Adrenal gland (tissue), 12 donors: ENCODE results near the gene ENOX1. TPM values are rescaled to one million over a fixed set of nuclear protein-coding genes. Genes with fewer than 3 reads are reported as not detected.

ENCODE experiments used
- DNase-seq, 7 donors: peaks; one replicate each; pipeline ENCODE4 v3.0.0-alpha.2; 2019 to 2020
- H3K27ac ChIP-seq, 5 donors: fragments of 200-600 bp; sonication (generic) in 4 of 5; 1 replicate in 3 of 5; 2 replicates in 2 of 5; pipeline versions ENCODE4 v1.5.1 to v1.8.0; 2016 to 2020; ENCODE audit warnings: mild to moderate bottlenecking in 1 of 5
- H3K27me3 ChIP-seq: fragments of 200-600 bp; 2 replicates; pipeline ENCODE4 v1.8.0; 2021
- H3K36me3 ChIP-seq, 2 donors: fragments of 200-600 bp; replicated peaks in 1 of 2; 1 replicate in 1 of 2; 2 replicates in 1 of 2; pipeline versions ENCODE4 v1.5.1 to v1.8.0; 2018 to 2022
- H3K4me1 ChIP-seq, 2 donors: fragments of 200-600 bp; replicated peaks in 1 of 2; 1 replicate in 1 of 2; 2 replicates in 1 of 2; pipeline versions ENCODE4 v1.5.1 to v1.8.0; 2018 to 2021
- H3K4me3 ChIP-seq, 4 donors: fragments of 200-600 bp; sonication (generic) in 3 of 4; one replicate each; pipeline ENCODE4 v1.5.1; 2016 to 2018
- H3K9me3 ChIP-seq, 3 donors: fragments of 200-600 bp; sonication (generic) in 1 of 3; replicated peaks in 1 of 3; 1 replicate in 2 of 3; 2 replicates in 1 of 3; pipeline versions ENCODE4 v1.5.1 to v1.8.0; 2016 to 2021
- CTCF ChIP-seq, 6 experiments: fragments of 450-650 bp in 4 of 6; fragments of 200-600 bp in 2 of 6; sonication (generic) in 1 of 6; IDR thresholded peaks; 1 replicate in 5 of 6; 2 replicates in 1 of 6; pipeline versions ENCODE4 v1.5.1 to v1.8.0; 2016 to 2021; ENCODE audit warnings: antibody characterized with exemption in 6 of 6, mild to moderate bottlenecking in 2 of 6, moderate library complexity in 1 of 6
- POLR2A ChIP-seq, 2 donors: fragments of 450-650 bp; IDR thresholded peaks; one replicate each; pipeline ENCODE4 v1.6.1; 2017; ENCODE audit warnings: antibody characterized with exemption in 2 of 2, mild to moderate bottlenecking in 2 of 2, moderate library complexity in 1 of 2
- WGBS, 4 donors: extraction: QIAGEN DNeasy Blood & Tissue Kit in 2 of 4; methylation state at CpG; one replicate each; pipeline versions ENCODE4 v1.1.5 to v1.1.7; 2013 to 2017; 5-methylcytosine and 5-hydroxymethylcytosine counted together
- intact Hi-C, 2 donors: fragments of 100-400 bp; cut with DNase I; formaldehyde crosslinking; loops; one replicate each; pipeline versions ENCODE4 v1.14.1 to v1.15.0; 2022 to 2023
- polyA plus RNA-seq, 3 donors: library from polyadenylated mRNA; stranded (reverse); fragments of 200-250 nt in 2 of 3; fragments of 350-450 nt in 1 of 3; fragmentation: Illumina TruSeq in 1 of 3; extraction: RNeasy Lipid Tissue Mini Kit (QIAGEN cat#74804) in 1 of 3; gene quantifications; one replicate each; pipeline ENCODE4 v1.2.3, GENCODE V29; 2013 to 2014
- total RNA-seq, 9 donors: library from RNA; depleted of rRNA in 4 of 9; stranded (reverse); fragments of >200 nt in 4 of 9; fragments of 120-200 nt in 1 of 9; fragmentation: NEBNext Ultra II Directional in 1 of 9; extraction: Animal tissue kit (Norgen Biotek cat#: 25700) in 1 of 9; gene quantifications; one replicate each; pipeline versions ENCODE4 v1.1.0 to v1.2.4, GENCODE V29; 2013 to 2023
- donor health status: healthy with polysubstance abuse.
- donor health status: Bipolar disorder and iron deficiency.
- donor health status: DM: yes; HTN: yes; CAD: no.
- donor health status: DM: no; HTN: no; CAD: no.
- donor health status: DM: no; HTN: no; CAD: no.
- donor health status: DM: yes; HTN: yes; CAD: no.

Gene ENOX1
- total and polyA plus RNA-seq, 12 donors: 0.25 to 5.8 (median 1.6) TPM

GRCh38 chr13:43220873-43221595, 565.7 kb downstream of the ENOX1 start:
- Histone ChIP-seq H3K4me1 (no peaks in the 10 kb centered on the region), H3K9me3 (no peaks in the 10 kb centered on the region), H3K4me3 (no peak overlapping the region), H3K27me3 (no peaks in the 10 kb centered on the region), H3K36me3 (no peaks in the 10 kb centered on the region), H3K27ac (no peak overlapping the region)
- 86 to 92% (median 90%) methylated on average over 8 of the region's 8 CpGs for WGBS, 4 donors
- no peak for DNase-seq
- TF ChIP-seq CTCF (IDR thresholded peaks at IDR 0.05) (no peak), POLR2A (IDR thresholded peaks at IDR 0.05) (no peak)
- intact Hi-C loops: no loop called here

GRCh38 chr13:43214124-43214523, 572.6 kb downstream of the ENOX1 start:
- DNase-seq: no peak
- Histone ChIP-seq H3K4me3 (no peak overlapping the region), H3K4me1 (no peaks in the 10 kb centered on the region), H3K9me3 (no peaks in the 10 kb centered on the region), H3K36me3 (no peaks in the 10 kb centered on the region), H3K27ac (no peak overlapping the region), H3K27me3 (no peaks in the 10 kb centered on the region)
- WGBS, 4 donors: 91 to 96% (median 95%) methylated on average over 4 of the region's 4 CpGs
- intact Hi-C loops: no loop called here
- TF ChIP-seq POLR2A (IDR thresholded peaks at IDR 0.05) (no peak), CTCF (IDR thresholded peaks at IDR 0.05) (no peak)

GRCh38 chr13:43206838-43207237, 579.9 kb downstream of the ENOX1 start:
- Histone ChIP-seq H3K27me3 (no peaks in the 10 kb centered on the region), H3K4me3 (no peak overlapping the region), H3K4me1 (no peaks in the 10 kb centered on the region), H3K36me3 (no peaks in the 10 kb centered on the region), H3K9me3 (peaks cover 0 to 5% (median 0%) of the 10 kb centered on the region in 3 donors), H3K27ac (no peak overlapping the region)
- TF ChIP-seq CTCF (IDR thresholded peaks at IDR 0.05): no peak
- no peak for TF ChIP-seq POLR2A (IDR thresholded peaks at IDR 0.05)
- DNase-seq: no peak
- intact Hi-C loops: no loop called here

- WGBS, 4 donors: 79 to 91% (median 90%) methylated on average over 4 of the region's 4 CpGs
- no peaks in the 10 kb centered on the region for H3K4me1 ChIP-seq
- intact Hi-C loops: no loop called here
- H3K36me3 ChIP-seq: no peaks in the 10 kb centered on the region
- no peak overlapping the region for H3K27ac ChIP-seq
- no peaks in the 10 kb centered on the region for H3K27me3 ChIP-seq
- no peak for TF ChIP-seq CTCF (IDR thresholded peaks at IDR 0.05)
- no peak for TF ChIP-seq POLR2A (IDR thresholded peaks at IDR 0.05)
- no peak for DNase-seq
- peaks cover 0 to 5% (median 0%) of the 10 kb centered on the region in 3 donors for H3K9me3 ChIP-seq
- no peak overlapping the region for H3K4me3 ChIP-seq
Observed at GRCh38 chr13:43205416-43205815, 581.4 kb downstream of the ENOX1 start.
